Epithelial cell of esophagus (primary cell): ENCODE results near the gene CLDN16.

Experiments used
- DNase-seq: peaks from one replicate; pipeline ENCODE4 v3.0.0; 2010; ENCODE audit warnings: low read depth
- H3K4me3 ChIP-seq: 2 replicates; pipeline ENCODE4 v1.5.1; 2011; ENCODE audit warnings: mild to moderate bottlenecking, low read length, control low read depth
- CTCF ChIP-seq: IDR thresholded peaks from 2 replicates; pipeline ENCODE4 v1.5.1; 2011; ENCODE audit warnings: low read depth, mild to moderate bottlenecking, low read length, control low read depth, inconsistent platforms; ENCODE audit not compliant: insufficient read depth; ENCODE audit errors: missing control alignments

Gene CLDN16

GRCh38 chr3:190443257-190443656, 55.3 kb downstream of the CLDN16 start:
- DNase-seq = no peak
- TF ChIP-seq CTCF = peak; percentile 54
- H3K4me3 ChIP-seq = no peak overlapping the region

- no peak overlapping the region for H3K4me3 ChIP-seq
- DNase-seq = no peak
- no peak for TF ChIP-seq CTCF
These were observed 56.0 kb downstream of the CLDN16 start for GRCh38 chr3:190444006-190444405.

- TF ChIP-seq CTCF = no peak
- no peak for DNase-seq
- no peak overlapping the region for H3K4me3 ChIP-seq
These were observed 56.7 kb downstream of the CLDN16 start for GRCh38 chr3:190444576-190445145.

DNA sequence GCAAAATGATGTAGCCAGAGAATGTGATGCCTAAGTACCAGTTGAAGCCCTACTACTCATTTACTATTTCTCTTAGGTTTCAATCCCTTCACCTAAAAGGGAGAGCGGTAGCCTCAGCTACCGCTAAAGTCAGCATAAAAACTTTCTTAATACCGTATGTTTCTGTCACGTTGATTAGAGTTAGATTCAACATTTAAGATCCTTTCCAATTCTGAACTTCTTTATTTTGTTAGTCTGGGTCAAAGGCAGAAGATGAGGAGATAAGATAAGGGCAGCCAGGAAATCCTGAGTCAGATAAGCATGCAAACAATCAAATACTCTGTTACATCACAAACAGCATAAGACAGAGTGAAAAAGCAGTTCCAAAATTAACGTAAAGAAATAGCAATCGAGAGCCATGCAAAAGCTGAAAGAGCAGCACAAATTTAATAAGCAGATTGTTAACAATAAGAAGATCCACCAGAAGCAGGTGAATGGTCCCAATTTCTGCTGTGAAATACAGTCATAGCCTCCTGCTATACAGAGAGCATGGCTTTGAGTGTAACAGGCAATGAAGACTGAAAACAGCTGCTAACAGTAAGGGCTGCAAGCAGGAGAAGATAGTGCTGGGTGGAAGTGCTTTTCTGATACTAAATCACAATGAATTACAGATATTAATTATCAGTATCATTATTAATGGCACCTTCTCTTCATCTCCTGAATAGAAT, 58.8 kb downstream of the CLDN16 start:
- H3K4me3 ChIP-seq = no peak overlapping the region
- no peak for DNase-seq
- TF ChIP-seq CTCF = no peak

DNA sequence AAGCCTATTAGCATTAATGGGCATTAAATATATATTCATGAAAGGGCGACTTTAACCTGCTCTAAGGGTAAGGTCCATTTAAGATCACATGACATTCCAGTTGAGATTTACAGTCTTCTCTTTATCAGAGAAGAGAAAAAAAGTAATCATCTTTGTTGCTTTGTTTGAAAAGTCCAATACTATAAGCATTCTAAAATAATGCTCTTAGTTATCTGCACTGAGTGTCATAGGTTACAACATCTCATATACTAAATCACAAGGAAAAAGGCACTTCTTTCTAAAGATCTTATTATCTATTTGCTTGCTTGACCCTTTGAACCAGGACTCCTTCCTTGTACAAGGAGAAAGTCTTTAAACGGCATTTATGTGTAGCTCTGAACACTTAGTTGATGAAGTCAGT, 60.3 kb downstream of the CLDN16 start:
- DNase-seq = no peak
- TF ChIP-seq CTCF = no peak
- no peak overlapping the region for H3K4me3 ChIP-seq

GRCh38 chr3:190449801-190450200, 61.8 kb downstream of the CLDN16 start, which contains the start of gene TMEM207:
Gene TMEM207, minus strand, starts transcription at chr3:190449901. Its CDS starts 92 bp downstream, at chr3:190449809.
- no peak for DNase-seq
- no peak for TF ChIP-seq CTCF
- no peak within 1 kb of the TSS for H3K4me3 ChIP-seq

DNA sequence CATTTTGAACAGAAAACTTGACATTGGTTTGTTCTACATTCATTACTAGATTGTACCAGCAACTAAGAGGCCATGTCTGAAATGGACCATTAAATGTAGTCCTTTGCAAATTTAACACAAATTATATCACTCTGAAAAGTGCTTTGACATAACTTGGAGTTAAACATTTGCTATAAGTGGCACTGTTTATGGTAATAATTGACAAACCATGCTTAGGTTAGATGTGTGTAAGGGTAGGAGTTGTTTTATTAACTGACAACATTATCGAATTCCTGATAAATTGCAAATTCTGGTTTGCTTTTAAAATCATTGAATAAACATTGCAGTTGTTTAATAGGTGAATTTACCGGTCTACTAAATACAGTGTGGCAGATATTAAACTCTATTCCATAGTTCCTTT, 67.9 kb downstream of the CLDN16 start:
- no peak overlapping the region for H3K4me3 ChIP-seq
- TF ChIP-seq CTCF = no peak
- no peak for DNase-seq
